SK-N-MC (cell line): Measurements from ENCODE around the gene DSCAML1.

Experiments used
- DNase-seq: peaks from one replicate; pipeline ENCODE4 v3.0.0-alpha.2; 2011; ENCODE audit warnings: low read depth, low spot score
- H3K27ac ChIP-seq: fragments of 200-600 bp; sonication (generic); 2 replicates; pipeline ENCODE4 v1.5.1; 2016; ENCODE audit warnings: mixed run types
- H3K36me3 ChIP-seq: fragments of 200-600 bp; sonication (generic); 2 replicates; pipeline ENCODE4 v1.6.1; 2017; ENCODE audit warnings: antibody characterized with exemption, low read length, mixed read lengths; ENCODE audit not compliant: insufficient read depth
- H3K4me3 ChIP-seq: fragments of 200-600 bp; sonication (generic); 2 replicates; pipeline ENCODE4 v1.5.1; 2016
- H3K9ac ChIP-seq: fragments of 200-600 bp; sonication (generic); 2 replicates; pipeline ENCODE4 v1.8.0; 2017; ENCODE audit warnings: mixed run types, mixed read lengths; ENCODE audit not compliant: insufficient read length
- H3K9me3 ChIP-seq: fragments of 200-600 bp; sonication (generic); 2 replicates; pipeline ENCODE4 v1.6.1; 2017; ENCODE audit warnings: low read depth, mild to moderate bottlenecking, antibody characterized with exemption, low read length, moderate library complexity, mixed read lengths
- EZH2 ChIP-seq: fragments of 200-600 bp; sonication (generic); IDR thresholded peaks from one replicate; pipeline ENCODE4 v1.6.1; 2017; ENCODE audit warnings: antibody characterized with exemption
- FOXP2 ChIP-seq: optimal IDR thresholded peaks from 2 replicates; pipeline ENCODE3; 2011; ENCODE audit warnings: mild to moderate bottlenecking, moderate library complexity; ENCODE audit not compliant: insufficient read depth; ENCODE audit errors: extremely low read length, control extremely low read depth
- POLR2AphosphoS5 ChIP-seq: IDR thresholded peaks from 2 replicates; pipeline ENCODE4 v1.6.1; 2012; ENCODE audit warnings: mild to moderate bottlenecking, low read depth, low read length, borderline replicate concordance

The DSCAML1 gene

DNA sequence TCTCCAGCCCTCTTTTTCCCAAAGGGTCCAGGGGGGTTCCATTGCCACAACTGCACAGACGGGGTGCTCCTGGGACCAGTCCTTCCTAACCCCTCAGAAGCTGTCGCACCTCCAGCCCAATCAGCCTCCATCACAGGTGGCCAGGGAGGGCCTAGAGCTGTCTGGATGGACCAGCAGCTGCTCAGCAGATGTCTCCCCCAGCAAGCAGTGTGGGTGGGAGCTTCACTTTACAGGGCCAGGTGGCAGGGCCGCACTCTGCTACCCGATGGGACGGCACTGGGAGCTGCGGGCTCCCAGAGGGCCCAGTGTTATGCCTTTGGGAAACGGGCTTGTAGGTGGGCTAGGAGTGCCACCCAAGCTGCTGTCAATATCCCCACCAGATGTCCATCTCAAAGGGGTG, 120.5 kb downstream of the DSCAML1 start:
- no peak overlapping the region for H3K4me3 ChIP-seq
- H3K27ac ChIP-seq: no peak overlapping the region
- no peak for DNase-seq
- no peak overlapping the region for H3K9ac ChIP-seq
- no peaks in the 10 kb centered on the region for H3K36me3 ChIP-seq
- no peaks in the 10 kb centered on the region for H3K9me3 ChIP-seq
- TF ChIP-seq EZH2: no peak
- no peak for TF ChIP-seq POLR2AphosphoS5
- TF ChIP-seq FOXP2: no peak

DNA sequence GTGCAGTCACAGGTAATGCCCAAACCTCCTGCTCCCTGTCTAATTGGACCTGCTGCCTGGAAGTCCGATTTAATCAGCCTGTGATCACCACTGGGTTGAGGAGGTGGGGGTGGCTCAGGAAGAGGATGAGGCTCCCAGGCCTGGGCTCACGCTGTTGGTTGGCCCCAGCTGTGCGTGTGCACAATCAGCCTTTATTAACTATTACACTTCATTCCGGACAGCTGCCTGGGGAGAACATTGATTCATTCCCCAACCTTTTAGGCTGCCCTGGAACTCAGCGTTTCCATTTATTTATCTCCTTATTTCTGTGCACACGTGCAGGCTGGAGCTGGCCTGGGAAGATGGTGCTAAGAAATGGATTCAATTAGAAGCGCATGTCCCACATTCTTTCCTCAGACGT, 123.4 kb downstream of the DSCAML1 start:
- Histone ChIP-seq H3K9me3 (no peaks in the 10 kb centered on the region), H3K9ac (no peak overlapping the region), H3K4me3 (no peak overlapping the region), H3K36me3 (no peaks in the 10 kb centered on the region), H3K27ac (no peak overlapping the region)
- DNase-seq: no peak
- no peak for TF ChIP-seq FOXP2
- no peak for TF ChIP-seq POLR2AphosphoS5

DNA sequence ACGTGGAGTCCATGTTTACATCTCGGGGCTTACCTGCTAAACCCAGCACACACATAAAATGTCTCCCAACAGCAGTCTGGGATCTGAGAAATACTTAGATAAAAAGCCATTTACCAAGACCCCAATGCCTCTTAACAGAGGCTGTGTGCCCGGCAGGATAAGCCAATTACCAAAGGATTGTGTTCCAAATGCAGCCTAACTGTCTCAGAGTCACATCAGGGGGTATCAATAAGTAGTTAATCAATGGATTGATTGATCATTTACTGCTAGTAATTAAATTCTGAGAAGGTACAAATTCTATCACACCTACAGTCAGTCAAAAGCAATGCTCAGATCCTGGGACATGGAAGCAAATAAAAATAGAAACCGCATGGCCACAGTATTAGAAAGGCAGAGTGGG, 125.6 kb downstream of the DSCAML1 start:
- Histone ChIP-seq H3K36me3 (no peaks in the 10 kb centered on the region), H3K4me3 (no peak overlapping the region), H3K9me3 (no peaks in the 10 kb centered on the region), H3K27ac (no peak overlapping the region), H3K9ac (no peak overlapping the region)
- no peak for TF ChIP-seq FOXP2
- TF ChIP-seq POLR2AphosphoS5: no peak
- TF ChIP-seq EZH2: no peak
- DNase-seq: no peak

DNA sequence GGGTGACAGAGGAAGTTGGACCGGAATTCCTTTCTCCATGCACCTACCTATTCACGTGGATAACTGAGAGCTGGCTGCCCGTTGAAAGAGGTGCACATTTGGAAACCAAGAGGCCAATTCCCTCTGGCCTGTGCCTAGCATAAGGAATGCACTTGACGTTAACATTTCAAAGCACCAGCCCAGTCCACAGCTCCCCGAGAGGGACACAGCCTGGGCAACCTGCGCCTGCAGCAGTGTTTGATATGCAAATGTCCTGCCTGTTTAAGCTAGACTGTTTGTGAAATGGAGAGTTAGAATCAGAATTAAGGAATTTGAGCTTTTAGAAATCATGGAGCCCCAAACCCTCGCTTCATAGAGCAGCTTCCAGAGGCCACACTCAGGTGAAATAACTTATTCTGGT, 126.1 kb downstream of the DSCAML1 start:
- TF ChIP-seq FOXP2 (no peak), POLR2AphosphoS5 (no peak), EZH2 (no peak)
- H3K9me3 ChIP-seq: no peaks in the 10 kb centered on the region
- H3K36me3 ChIP-seq: no peaks in the 10 kb centered on the region
- no peak overlapping the region for H3K27ac ChIP-seq
- DNase-seq: no peak
- H3K9ac ChIP-seq: no peak overlapping the region
- no peak overlapping the region for H3K4me3 ChIP-seq

DNA sequence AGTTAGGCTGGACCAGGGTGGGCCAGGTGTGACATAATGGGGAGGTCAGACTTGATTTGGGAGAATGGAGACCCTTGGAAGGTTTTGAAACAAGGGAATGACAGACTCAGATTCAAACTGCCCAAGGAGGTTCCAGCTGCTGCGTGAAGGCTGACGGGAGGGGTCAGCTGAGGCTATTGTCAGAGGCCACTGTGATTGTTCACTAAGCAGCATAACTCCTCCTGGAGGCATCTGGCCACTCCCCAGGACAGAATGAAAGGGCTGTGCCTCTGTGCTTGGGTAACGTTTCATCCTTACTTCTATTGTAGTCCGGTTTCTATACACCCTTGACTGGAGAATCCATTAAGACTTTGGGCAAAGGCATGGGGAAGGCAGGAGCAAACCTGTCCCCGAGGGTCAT, 126.6 kb downstream of the DSCAML1 start:
- H3K36me3 ChIP-seq: no peaks in the 10 kb centered on the region
- H3K4me3 ChIP-seq: no peak overlapping the region
- DNase-seq: no peak
- H3K9ac ChIP-seq: no peak overlapping the region
- H3K9me3 ChIP-seq: no peaks in the 10 kb centered on the region
- no peak overlapping the region for H3K27ac ChIP-seq
- no peak for TF ChIP-seq FOXP2
- no peak for TF ChIP-seq POLR2AphosphoS5
- no peak for TF ChIP-seq EZH2

DNA sequence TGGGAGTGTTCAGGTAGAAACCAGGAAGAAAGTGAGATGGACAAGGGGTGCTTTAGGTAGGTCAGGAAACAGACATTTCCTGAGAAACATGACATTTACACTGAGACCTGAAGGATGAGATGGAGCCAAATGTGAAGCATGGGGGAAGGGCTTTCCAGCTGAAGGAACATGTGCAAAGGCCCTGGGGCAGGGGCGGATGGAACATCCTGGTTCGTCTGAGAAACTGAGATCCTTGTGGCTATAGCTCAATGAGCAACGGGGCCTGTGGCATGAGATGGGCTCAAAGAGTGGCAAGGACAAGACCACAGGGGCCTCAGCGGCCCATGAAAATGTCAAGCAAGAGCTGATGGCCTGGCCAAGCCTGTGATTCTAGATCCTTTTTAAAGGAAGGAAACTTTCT, 127.4 kb downstream of the DSCAML1 start:
- TF ChIP-seq FOXP2 (no peak), POLR2AphosphoS5 (no peak), EZH2 (no peak)
- Histone ChIP-seq H3K9ac (no peak overlapping the region), H3K4me3 (no peak overlapping the region), H3K27ac (no peak overlapping the region), H3K36me3 (no peaks in the 10 kb centered on the region), H3K9me3 (no peaks in the 10 kb centered on the region)
- no peak for DNase-seq

DNA sequence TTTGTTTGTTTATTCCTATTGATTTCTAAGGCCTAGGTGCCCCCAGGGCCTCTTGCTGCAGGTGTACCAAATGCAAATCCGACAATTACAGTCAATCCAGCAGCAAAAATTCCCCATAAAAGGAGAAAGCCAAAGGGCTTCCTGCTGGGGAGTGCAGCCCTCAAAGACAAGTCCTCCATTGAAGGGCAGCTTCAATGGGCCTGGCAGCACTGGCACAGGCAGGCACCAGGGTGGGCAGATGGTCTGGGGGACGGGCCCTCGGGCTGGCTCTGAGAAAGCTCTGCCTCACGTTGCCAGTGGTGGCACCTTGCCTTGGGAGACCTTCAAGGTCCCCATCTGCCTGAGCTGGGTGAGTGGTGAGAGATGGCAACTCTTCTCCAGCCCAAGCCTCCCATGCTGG, 128.0 kb downstream of the DSCAML1 start:
- H3K9me3 ChIP-seq: no peaks in the 10 kb centered on the region
- H3K27ac ChIP-seq: no peak overlapping the region
- no peaks in the 10 kb centered on the region for H3K36me3 ChIP-seq
- DNase-seq: no peak
- TF ChIP-seq EZH2 (no peak), FOXP2 (no peak), POLR2AphosphoS5 (no peak)
- H3K9ac ChIP-seq: no peak overlapping the region
- H3K4me3 ChIP-seq: no peak overlapping the region

DNA sequence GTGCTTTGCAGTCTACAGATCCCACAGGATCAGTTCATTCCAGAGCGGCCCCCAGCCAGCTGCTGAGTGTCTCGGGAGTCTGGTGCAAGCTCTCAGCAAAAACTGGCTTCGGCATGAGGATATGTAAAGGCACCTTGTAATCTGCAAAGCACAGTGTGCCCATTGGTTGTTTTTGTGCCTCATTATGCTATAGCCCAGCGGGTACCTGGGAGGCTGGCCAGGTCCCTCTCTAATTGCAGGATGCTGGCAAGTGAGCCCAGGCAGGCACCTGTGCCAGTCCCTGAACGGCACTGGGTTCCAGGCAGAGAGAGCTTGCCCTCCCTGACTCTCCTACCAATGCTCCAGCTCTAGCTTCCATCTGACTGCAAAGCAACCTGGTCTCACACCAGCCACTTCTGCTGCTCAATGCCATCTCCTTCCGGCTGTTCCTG, 128.7 kb downstream of the DSCAML1 start:
- H3K36me3 ChIP-seq: no peaks in the 10 kb centered on the region
- no peaks in the 10 kb centered on the region for H3K9me3 ChIP-seq
- TF ChIP-seq POLR2AphosphoS5: no peak
- TF ChIP-seq FOXP2: no peak
- no peak for TF ChIP-seq EZH2
- DNase-seq: no peak
- no peak overlapping the region for H3K27ac ChIP-seq
- H3K9ac ChIP-seq: no peak overlapping the region
- no peak overlapping the region for H3K4me3 ChIP-seq

DNA sequence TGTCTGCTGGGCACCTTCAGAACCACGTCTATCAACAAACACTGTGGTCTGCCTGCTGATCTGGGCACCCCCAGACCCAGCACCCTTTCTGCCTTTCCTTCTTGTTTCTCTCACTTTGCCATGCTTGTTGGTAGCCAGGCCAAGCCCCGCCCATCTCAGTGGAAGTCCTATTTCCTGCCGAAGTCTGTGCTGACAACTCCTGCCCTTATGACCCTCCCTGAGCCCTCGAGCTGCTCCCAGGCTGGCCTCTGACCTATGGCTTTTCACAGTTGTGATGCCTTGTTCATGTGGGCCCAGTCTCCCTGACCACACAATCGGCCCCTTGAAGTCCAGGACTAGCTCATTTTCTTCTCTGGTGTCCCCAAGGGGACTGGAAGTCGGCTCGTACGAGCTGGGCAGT, 132.1 kb downstream of the DSCAML1 start:
- H3K9ac ChIP-seq: no peak overlapping the region
- no peak overlapping the region for H3K4me3 ChIP-seq
- H3K9me3 ChIP-seq: no peaks in the 10 kb centered on the region
- no peak overlapping the region for H3K27ac ChIP-seq
- no peak for DNase-seq
- no peaks in the 10 kb centered on the region for H3K36me3 ChIP-seq
- no peak for TF ChIP-seq POLR2AphosphoS5
- TF ChIP-seq FOXP2: no peak
- TF ChIP-seq EZH2: no peak

DNA sequence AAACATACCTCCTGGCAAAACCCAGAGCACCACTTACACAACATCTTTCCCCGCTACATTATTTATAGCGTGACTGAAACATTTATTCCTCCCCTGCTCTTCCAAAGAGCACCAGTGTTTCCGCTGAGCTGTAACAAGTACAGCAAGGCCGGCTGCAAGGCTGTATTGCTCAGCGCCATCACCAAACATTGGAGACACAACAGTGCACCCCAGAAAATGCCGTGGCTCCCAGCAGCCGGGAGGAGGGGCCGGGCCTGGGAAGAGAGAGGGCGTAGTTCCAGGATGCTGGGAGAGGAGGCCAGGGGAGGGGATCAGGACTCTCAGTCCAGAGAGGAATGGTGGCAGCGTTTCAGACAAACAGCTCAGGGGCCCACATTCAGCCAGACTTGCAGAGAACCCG, 133.2 kb downstream of the DSCAML1 start:
- Histone ChIP-seq H3K4me3 (no peak overlapping the region), H3K9me3 (no peaks in the 10 kb centered on the region), H3K9ac (no peak overlapping the region), H3K36me3 (no peaks in the 10 kb centered on the region), H3K27ac (no peak overlapping the region)
- DNase-seq: no peak
- no peak for TF ChIP-seq FOXP2
